Fibroblast of lung (primary cell): ENCODE results near the gene AGAP1.

Experiments used
- EZH2 ChIP-seq: IDR thresholded peaks from 2 replicates; pipeline ENCODE4 v1.5.1; 2012; ENCODE audit warnings: low read length, control low read depth, mild to moderate bottlenecking; ENCODE audit errors: missing control alignments
- TF ChIP-seq, protein P1 (sequence below), 2 donors: IDR thresholded peaks in 1 of 2; conservative IDR thresholded peaks in 1 of 2; 1 replicate in 1 of 2; 2 replicates in 1 of 2; pipeline ENCODE4 v1.5.1; 2011 to 2012; ENCODE audit warnings: low read length in 2 of 2, control low read depth in 1 of 2, inconsistent platforms in 1 of 2, low read depth in 1 of 2, mild to moderate bottlenecking in 1 of 2

DNA sequence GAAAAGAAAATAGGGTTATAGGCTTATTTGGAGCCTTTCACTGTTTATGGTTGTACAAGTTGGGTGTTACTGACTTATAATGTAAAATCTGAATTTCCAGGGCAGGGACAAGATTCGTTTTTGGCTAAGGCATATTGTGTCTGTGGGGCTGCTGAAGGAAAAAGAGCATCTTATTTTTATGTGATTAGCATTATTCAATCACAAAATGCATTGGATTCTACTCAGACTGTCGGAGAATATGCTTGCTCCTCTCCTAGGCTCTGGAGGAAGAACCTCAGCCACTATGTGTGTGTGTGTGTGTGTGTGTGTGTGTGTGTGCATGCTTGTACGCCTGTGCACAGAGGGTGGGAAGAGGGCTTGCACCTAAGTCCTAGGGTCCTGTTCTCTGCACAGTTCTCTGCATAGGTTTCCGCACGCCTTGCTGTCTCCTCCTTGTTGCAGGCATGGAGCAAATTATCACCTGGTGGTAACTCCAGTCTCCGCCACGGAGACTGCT lies 44.3 kb downstream of the AGAP1 start:
- TF ChIP-seq, protein P1, sequence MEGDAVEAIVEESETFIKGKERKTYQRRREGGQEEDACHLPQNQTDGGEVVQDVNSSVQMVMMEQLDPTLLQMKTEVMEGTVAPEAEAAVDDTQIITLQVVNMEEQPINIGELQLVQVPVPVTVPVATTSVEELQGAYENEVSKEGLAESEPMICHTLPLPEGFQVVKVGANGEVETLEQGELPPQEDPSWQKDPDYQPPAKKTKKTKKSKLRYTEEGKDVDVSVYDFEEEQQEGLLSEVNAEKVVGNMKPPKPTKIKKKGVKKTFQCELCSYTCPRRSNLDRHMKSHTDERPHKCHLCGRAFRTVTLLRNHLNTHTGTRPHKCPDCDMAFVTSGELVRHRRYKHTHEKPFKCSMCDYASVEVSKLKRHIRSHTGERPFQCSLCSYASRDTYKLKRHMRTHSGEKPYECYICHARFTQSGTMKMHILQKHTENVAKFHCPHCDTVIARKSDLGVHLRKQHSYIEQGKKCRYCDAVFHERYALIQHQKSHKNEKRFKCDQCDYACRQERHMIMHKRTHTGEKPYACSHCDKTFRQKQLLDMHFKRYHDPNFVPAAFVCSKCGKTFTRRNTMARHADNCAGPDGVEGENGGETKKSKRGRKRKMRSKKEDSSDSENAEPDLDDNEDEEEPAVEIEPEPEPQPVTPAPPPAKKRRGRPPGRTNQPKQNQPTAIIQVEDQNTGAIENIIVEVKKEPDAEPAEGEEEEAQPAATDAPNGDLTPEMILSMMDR (conservative IDR thresholded peaks at IDR 0.05 in 1 of 2, IDR thresholded peaks at IDR 0.05 in 1 of 2; ENCODE audit: low read depth in 1 of 2, low read length in 2 of 2), result no peak
- TF ChIP-seq EZH2, result no peak
